Kidney epithelial cell (primary cell): ENCODE results near the gene PPP1R14B. TPM values are rescaled to one million over a fixed set of nuclear protein-coding genes. Genes with fewer than 3 reads are reported as not detected.

ENCODE experiments used
- DNase-seq: peaks from one replicate; pipeline ENCODE4 v3.0.0-alpha.2; 2010; ENCODE audit warnings: low read depth
- H3K27me3 ChIP-seq: 2 replicates; pipeline ENCODE4 v1.6.0; 2011; ENCODE audit warnings: low read length; ENCODE audit not compliant: control insufficient read depth, insufficient read depth
- H3K36me3 ChIP-seq: 2 replicates; pipeline ENCODE4 v1.5.1; 2011; ENCODE audit warnings: low read length; ENCODE audit not compliant: control insufficient read depth, insufficient read depth
- H3K4me3 ChIP-seq: 2 replicates; pipeline ENCODE4 v1.5.1; 2011; ENCODE audit warnings: low read depth, mild to moderate bottlenecking, control low read depth, low read length
- total RNA-seq: library from RNA; depleted of rRNA; stranded (reverse); fragments of >200 nt; gene quantifications from 2 replicates; pipeline ENCODE4 v1.2.3, GENCODE V29; 2015
- TF ChIP-seq, protein P1 (sequence below): IDR thresholded peaks from 2 replicates; pipeline ENCODE4 v1.5.1; 2011; ENCODE audit warnings: mild to moderate bottlenecking, moderate library complexity, low read length, control low read depth, inconsistent platforms; ENCODE audit not compliant: insufficient read depth, poor library complexity, severe bottlenecking

The PPP1R14B gene
- total RNA-seq, 1 donor from 2014 or later = 599 TPM

DNA sequence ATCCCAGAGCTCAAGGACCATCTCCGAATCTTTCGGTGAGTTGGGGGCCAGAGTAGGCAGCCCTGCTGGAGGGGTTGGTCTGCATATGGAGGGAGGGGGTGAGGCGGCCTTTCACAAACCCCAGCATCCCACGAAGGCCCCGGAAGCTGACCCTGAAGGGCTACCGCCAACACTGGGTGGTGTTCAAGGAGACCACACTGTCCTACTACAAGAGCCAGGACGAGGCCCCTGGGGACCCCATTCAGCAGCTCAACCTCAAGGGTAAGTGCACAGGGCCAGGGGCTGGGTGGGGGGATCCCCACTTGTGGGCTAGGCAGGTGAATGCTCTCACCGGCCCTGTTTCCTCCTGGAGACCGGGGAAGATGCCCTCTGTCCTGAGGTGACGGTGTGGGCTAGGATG is 27.0 kb downstream of the PPP1R14B start:
- no peak for DNase-seq
- no peaks in the 10 kb centered on the region for H3K27me3 ChIP-seq
- H3K4me3 ChIP-seq = no peak overlapping the region
- H3K36me3 ChIP-seq = peaks cover 1% of the 10 kb centered on the region
- TF ChIP-seq, protein P1, sequence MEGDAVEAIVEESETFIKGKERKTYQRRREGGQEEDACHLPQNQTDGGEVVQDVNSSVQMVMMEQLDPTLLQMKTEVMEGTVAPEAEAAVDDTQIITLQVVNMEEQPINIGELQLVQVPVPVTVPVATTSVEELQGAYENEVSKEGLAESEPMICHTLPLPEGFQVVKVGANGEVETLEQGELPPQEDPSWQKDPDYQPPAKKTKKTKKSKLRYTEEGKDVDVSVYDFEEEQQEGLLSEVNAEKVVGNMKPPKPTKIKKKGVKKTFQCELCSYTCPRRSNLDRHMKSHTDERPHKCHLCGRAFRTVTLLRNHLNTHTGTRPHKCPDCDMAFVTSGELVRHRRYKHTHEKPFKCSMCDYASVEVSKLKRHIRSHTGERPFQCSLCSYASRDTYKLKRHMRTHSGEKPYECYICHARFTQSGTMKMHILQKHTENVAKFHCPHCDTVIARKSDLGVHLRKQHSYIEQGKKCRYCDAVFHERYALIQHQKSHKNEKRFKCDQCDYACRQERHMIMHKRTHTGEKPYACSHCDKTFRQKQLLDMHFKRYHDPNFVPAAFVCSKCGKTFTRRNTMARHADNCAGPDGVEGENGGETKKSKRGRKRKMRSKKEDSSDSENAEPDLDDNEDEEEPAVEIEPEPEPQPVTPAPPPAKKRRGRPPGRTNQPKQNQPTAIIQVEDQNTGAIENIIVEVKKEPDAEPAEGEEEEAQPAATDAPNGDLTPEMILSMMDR = no peak

DNA sequence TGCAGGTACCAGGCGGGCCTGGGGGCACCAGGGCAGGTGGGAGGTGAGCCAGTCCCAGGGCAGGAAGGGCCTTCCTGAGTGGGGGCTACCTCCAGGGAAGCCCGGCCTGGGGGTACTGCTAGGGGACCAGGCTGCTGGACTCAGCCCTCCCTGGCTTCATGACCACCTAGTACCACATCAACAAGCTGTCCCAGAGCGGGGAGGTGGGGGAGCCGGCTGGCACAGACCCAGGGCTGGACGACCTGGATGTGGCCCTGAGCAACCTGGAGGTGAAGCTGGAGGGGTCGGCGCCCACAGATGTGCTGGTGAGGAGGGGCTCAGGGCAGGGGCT is 27.4 kb downstream of the PPP1R14B start:
- H3K27me3 ChIP-seq = no peaks in the 10 kb centered on the region
- H3K4me3 ChIP-seq = no peak overlapping the region
- no peak for DNase-seq
- TF ChIP-seq, protein P1 = no peak
- H3K36me3 ChIP-seq = no peaks in the 10 kb centered on the region

DNA sequence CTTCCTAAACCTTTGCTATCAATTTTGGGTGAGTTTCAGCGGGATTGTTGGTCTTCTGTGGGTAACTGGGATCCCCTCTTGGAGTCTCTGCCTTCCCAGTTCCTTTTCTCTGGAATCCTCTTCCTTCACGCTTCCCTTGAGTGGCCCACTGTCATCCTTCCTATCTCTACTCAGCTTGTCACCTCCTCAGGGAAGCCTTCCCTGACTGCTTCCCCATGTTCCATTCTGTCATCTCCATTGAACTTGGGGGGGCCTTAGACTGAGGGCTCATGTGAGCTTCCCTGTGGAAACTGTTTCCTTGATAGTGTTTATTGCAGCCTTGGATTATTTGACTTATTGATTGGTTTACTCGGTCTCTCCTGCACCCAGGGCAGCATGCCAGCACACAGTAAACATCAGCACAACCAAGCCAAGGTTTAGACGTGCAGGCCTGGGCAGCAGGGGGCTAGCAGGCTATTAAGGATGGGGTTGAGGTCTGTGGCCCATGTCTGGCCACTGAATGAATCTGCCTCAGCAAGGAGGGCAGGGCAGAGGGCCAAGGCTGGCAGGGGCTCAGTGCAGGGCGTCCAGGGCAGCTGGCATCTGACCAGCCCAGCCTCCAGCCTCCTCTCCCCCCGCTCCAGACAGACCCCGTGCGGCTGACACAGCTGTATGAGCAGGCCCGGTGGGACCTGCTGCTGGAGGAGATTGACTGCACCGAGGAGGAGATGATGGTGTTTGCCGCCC is 28.0 kb downstream of the PPP1R14B start:
- no peaks in the 10 kb centered on the region for H3K27me3 ChIP-seq
- TF ChIP-seq, protein P1 = no peak
- H3K4me3 ChIP-seq = no peak overlapping the region
- no peaks in the 10 kb centered on the region for H3K36me3 ChIP-seq
- no peak for DNase-seq

DNA sequence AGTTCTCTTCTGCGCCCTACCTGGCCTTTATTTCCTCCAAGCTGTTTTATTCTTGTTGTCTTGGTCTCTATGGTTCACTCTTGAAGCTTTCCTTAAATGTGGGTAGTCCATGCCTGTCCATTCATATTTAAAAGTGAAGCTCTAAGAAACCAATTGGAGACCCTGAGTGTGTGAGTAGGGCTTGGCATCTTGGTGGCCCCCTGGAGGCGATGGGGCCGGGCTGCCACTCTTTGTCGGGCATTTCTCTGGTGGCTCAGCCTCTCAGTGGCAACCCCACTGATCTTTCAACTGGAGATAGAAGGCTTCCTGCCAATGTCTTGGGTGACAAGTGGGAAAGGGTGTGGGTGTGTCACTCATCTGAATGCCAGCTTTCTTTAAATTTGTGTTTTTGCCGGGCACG is 29.9 kb downstream of the PPP1R14B start:
- no peak for DNase-seq
- Histone ChIP-seq H3K4me3 (no peak overlapping the region), H3K27me3 (no peaks in the 10 kb centered on the region), H3K36me3 (no peaks in the 10 kb centered on the region)
- TF ChIP-seq, protein P1 = no peak

DNA sequence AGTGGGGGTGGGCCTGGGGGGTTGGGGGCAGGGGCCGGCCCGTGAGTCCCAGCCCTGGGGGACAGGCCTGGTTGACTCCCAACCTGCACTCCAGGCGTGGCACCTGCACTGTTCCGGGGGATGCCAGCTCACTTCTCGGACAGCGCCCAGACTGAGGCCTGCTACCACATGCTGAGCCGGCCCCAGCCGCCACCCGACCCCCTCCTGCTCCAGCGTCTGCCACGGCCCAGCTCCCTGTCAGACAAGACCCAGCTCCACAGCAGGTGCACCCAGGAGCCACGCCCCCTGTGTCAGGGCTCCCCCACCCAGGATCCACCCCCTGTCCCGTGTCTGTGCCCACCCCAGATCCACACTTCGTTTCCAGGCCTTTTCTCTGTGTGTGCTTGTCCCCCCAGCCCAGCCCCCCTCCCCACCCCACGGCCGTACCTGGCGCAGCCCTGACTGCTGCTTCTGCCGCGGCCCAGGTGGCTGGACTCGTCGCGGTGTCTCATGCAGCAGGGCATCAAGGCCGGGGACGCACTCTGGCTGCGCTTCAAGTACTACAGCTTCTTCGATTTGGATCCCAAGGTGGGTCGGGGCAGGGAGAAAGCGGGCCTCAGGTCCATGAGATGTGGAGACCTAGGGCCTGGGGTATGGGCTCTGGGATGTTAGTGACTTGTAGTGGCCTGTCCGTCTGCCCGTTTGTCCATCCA is 35.4 kb downstream of the PPP1R14B start:
- no peak for DNase-seq
- H3K4me3 ChIP-seq = no peak overlapping the region
- TF ChIP-seq, protein P1 = no peak
- no peaks in the 10 kb centered on the region for H3K27me3 ChIP-seq
- H3K36me3 ChIP-seq = no peaks in the 10 kb centered on the region
